ENCODE measurements around the gene FAM163B. TPM values are rescaled to one million over a fixed set of nuclear protein-coding genes. Genes with fewer than 3 reads are reported as not detected.

Gene FAM163B
- total RNA-seq, 2 donors from 2014 or later = 0.78 TPM; not detected in 1

DNA sequence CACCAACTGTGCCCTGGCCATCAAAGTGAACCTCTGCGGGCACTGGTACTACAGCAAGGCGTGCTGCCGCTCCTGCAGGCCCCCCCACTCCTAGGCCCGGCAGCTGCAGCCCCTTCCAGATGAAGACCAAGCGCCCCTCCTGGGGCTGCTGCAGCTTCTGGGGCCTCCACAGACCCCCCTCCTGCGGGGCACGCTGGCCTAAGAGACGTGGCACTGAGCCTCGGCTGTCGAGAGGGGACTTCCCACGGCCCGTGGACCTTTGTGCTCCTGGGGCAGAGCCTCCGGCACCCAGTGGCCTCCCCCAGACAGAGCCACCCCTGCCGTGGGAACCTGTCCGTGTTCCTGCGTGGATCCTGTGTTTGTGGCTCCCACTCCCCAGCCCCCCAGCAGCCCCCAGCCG is 34.4 kb downstream of the FAM163B start:
- no peaks in the 10 kb centered on the region for H3K36me3 ChIP-seq (replicated peaks in 1 of 2; ENCODE audit: insufficient read depth in 1 of 2, low read depth in 2 of 2)
- TF ChIP-seq POLR2A (IDR thresholded peaks at IDR 0.05) = no peak
- no peak for TF ChIP-seq CTCF (IDR thresholded peaks at IDR 0.05)
- ATAC-seq = no peak
- H3K27me3 ChIP-seq = no peaks in the 10 kb centered on the region
- WGBS, 2 donors = 81% methylated on average over 16 of the region's 17 CpGs; no CpG with 5 or more reads in 1 of the 2 donors
- H3K4me3 ChIP-seq = no peak overlapping the region
- H3K27ac ChIP-seq = no peak overlapping the region
- intact Hi-C loops (cut with DNase I) = no loop called here
- no peak for DNase-seq
- no peaks in the 10 kb centered on the region for H3K9me3 ChIP-seq
- no peaks in the 10 kb centered on the region for H3K4me1 ChIP-seq

GRCh38 chr9:133573791-133574515 is 35.2 kb downstream of the FAM163B start:
- DNase-seq = no peak

GRCh38 chr9:133572821-133573361 is 36.3 kb downstream of the FAM163B start:
- Histone ChIP-seq H3K4me1 (no peaks in the 10 kb centered on the region), H3K27ac (no peak overlapping the region), H3K36me3 (replicated peaks in 1 of 2; ENCODE audit: insufficient read depth in 1 of 2, low read depth in 2 of 2) (no peaks in the 10 kb centered on the region), H3K4me3 (no peak overlapping the region), H3K9me3 (no peaks in the 10 kb centered on the region), H3K27me3 (no peaks in the 10 kb centered on the region)
- ATAC-seq = no peak
- 0 to 41% methylated on average over 2 to 15 of the region's 15 CpGs for WGBS, 2 donors
- peak in 1 of 4 donors; percentile 36 for DNase-seq
- intact Hi-C loops (cut with DNase I) = no loop called here
- TF ChIP-seq POLR2A (IDR thresholded peaks at IDR 0.05) (no peak), CTCF (IDR thresholded peaks at IDR 0.05) (no peak)

More at GRCh38 chr9:133573791-133574515, 35.2 kb downstream of the FAM163B start:
- Histone ChIP-seq H3K27ac (no peak overlapping the region), H3K4me3 (no peak overlapping the region), H3K27me3 (no peaks in the 10 kb centered on the region), H3K9me3 (no peaks in the 10 kb centered on the region), H3K36me3 (replicated peaks in 1 of 2; ENCODE audit: insufficient read depth in 1 of 2, low read depth in 2 of 2) (no peaks in the 10 kb centered on the region), H3K4me1 (no peaks in the 10 kb centered on the region)
- 83 to 88% methylated on average over 3 to 18 of the region's 21 CpGs for WGBS, 2 donors
- TF ChIP-seq CTCF (IDR thresholded peaks at IDR 0.05) (no peak), POLR2A (IDR thresholded peaks at IDR 0.05) (no peak)
- intact Hi-C loops (cut with DNase I) = no loop called here
- no peak for ATAC-seq

GRCh38 chr9:133571896-133572595 is 37.1 kb downstream of the FAM163B start:
- Histone ChIP-seq H3K27me3 (no peaks in the 10 kb centered on the region), H3K27ac (no peak overlapping the region), H3K4me1 (no peaks in the 10 kb centered on the region), H3K36me3 (replicated peaks in 1 of 2; ENCODE audit: insufficient read depth in 1 of 2, low read depth in 2 of 2) (no peaks in the 10 kb centered on the region), H3K9me3 (no peaks in the 10 kb centered on the region), H3K4me3 (no peak overlapping the region)
- WGBS, 2 donors = 79 to 88% methylated on average over 7 to 19 of the region's 20 CpGs
- TF ChIP-seq POLR2A (IDR thresholded peaks at IDR 0.05) (no peak), CTCF (IDR thresholded peaks at IDR 0.05) (no peak)
- ATAC-seq = no peak
- no peak for DNase-seq
- intact Hi-C loops (cut with DNase I) = no loop called here
